Hindlimb muscle (tissue), 1 donor: ENCODE results near the gene RPH3AL. TPM values are rescaled to one million over a fixed set of nuclear protein-coding genes. Genes with fewer than 3 reads are reported as not detected.

Experiments used
- DNase-seq: peaks from one replicate; pipeline ENCODE4 v3.0.0-alpha.2; 2013
- polyA plus RNA-seq: library from polyadenylated mRNA; unstranded; fragments of 120-200 nt; gene quantifications from one replicate; pipeline ENCODE4 v1.2.1, GENCODE V29; 2013; ENCODE audit not compliant: insufficient read length

RPH3AL gene
- polyA plus RNA-seq, 1 donor, result 5.9 TPM

DNA sequence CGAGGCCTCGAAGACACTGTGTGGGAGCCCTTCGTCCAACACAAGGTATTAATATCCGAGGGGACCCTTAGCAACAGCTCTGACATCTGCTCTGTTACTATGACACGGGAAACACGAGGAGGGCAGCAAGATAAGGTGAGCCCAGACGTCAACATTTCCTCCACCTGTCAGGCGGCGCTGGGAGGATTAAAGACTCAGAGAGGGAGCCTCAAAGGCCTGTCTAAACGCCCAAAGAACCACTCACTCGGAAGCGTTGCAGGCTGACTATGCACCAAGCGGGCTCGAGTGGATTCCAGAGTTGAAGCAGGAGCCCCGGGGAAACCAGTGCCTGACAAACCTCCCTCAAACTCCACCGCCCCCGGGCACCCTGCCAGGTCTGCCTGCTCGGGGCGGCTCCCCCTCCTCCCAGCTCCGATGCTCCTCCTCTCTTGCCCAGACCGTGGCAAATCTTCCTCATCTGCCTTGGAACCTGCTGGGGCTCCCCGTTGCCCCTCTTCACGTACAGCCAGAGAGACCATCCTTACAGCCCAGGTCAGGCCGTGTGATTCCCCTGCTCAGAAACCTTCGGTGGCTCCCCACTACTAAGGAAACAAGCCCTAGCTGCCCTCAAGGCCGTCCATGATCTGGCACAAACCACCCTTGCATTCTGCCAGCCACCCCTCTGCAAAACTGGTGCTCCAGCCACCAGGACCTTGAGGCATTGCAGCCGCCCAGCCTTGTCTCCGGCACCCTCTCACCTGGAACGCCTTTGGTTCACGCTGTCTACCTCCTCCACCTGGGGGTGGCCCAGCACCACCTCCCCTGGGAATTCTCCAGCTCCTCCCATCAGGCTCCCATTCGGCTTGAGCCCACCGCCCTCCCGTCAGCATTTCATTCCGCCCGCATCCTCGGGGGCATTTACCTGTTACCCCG lies 16.2 kb downstream of the RPH3AL start:
- DNase-seq, result no peak

DNA sequence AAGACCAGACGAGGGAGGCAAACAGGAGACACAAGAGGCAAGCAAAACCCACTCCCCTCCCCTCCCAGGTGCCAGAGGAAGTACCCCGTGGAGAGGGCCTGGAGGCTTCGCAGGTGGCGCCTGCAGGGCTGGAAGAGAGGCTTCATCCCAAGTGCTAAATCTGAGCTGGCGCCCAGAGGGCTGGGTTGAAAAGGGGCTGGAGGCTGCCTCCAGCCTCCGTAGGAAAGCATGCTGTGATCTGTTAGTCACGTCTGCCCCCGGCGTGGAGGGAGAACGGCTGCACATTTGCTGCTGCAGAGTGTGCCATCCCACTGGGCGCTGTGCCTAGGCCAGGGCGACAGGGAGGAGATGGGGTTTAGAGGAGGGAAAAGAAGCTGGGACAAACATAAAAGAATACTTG lies 16.9 kb downstream of the RPH3AL start:
- no peak for DNase-seq

DNA sequence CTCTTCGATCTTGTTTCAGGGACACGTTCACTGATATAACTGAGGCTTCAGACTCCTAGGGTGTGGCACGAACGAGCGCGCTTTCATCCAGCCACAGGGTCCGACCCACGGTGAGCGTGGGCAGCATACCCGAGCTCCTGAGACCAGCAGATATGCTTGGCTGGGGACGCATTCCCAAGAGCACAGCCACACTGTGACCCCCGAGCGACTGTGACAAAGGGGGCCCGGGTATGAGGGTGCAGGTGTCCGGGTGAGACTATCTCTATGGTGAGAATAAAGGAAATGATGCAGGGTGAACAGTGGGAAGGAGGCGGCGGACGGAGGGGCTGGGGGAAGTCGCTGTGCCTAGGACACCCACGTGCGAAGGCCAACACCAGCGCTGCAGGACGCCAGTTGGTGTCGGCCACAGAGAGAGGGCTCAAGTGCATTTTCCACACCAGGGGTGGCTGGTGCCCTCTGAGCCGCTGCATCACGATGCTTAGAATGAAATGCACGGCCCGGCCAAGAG lies 17.6 kb downstream of the RPH3AL start:
- no peak for DNase-seq

DNA sequence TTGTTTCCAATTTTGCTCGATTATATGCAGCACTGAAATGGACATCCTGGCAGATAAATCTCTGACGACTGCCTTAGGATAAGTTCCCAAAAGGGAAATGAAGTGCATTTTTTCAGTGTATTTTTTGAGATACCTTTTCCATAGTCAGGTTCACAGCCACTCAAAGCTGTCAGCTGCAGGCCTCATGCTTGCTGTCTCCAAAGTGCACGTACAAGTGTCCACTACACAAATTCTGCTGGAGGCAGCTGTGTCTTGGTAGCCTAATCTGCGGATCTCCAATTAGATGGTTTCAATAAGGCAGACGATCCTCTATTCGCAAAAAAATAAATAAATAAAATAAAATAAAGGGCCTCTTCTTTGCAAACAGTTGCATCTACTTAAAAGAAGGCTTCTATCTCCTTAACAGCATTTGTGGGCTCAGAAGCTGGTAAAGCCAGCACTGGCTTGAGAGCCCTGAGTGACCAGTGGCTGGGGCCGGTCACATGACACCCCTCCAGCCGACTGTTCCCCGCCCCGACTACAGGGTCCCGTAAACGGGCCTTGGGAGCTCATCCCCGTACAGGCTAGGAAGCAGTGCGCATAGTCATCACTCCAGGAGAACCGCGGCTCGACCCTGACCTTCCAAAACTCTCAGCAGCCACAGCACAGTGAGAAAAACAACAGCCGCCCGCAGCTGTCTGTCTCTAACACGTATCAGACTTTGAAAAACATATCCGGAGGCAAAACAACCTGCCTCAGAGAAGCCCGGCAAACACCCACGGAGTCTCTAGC lies 18.8 kb downstream of the RPH3AL start:
- DNase-seq, result no peak

DNA sequence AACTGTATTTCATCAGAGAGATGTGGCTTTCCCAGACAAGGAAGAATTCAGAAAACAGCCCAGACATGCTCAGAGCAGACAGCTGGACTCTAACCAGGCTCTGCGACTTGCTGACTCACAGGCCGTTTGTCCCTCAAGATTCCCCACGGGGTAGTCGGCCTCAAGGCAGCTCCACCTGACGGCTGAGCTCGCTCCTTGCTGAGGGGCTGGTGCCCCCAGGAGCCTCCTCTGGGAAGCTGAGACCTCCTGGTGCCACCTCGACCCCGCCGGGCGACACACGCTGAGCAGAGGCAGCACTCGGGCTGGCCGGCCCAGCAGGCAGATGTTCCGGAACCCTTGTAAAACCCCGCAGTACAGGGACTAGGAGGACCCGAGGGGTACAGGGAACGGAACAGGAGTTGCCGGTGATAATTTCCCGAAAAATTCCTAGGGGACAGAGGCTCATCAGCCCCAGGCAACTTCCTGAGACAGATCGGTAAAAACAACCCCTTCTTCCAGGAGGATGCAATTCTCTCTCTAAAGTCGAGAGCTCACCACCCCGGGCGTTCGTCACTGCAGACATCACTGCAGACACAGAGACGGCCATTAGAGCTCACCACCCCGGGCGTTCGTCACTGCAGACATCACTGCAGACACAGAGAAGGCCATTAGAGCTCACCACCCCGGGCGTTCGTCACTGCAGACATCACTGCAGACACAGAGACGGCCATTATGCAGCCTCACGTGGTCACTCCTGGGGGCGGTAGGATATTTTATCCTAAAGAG lies 19.9 kb downstream of the RPH3AL start:
- DNase-seq, result no peak

DNA sequence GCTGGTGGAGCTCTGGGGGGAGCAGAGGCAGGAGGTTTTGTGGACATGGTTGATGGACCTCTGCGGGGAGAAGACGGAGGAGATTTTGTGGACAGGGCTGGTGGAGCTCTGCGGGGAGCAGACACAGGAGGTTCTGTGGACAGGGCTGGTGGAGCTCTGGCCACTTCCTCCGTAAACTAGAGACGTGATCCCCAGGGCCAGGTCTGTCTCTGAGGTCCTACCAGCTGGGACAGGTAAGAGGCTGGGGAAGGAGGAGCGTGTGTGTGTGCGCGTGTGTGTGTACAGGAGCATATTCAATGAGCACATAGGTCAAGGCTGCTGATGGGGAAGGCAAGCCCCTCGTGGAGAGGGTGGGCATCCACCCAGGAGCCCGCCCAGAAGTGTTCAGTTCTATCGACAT lies 20.6 kb downstream of the RPH3AL start:
- no peak for DNase-seq

DNA sequence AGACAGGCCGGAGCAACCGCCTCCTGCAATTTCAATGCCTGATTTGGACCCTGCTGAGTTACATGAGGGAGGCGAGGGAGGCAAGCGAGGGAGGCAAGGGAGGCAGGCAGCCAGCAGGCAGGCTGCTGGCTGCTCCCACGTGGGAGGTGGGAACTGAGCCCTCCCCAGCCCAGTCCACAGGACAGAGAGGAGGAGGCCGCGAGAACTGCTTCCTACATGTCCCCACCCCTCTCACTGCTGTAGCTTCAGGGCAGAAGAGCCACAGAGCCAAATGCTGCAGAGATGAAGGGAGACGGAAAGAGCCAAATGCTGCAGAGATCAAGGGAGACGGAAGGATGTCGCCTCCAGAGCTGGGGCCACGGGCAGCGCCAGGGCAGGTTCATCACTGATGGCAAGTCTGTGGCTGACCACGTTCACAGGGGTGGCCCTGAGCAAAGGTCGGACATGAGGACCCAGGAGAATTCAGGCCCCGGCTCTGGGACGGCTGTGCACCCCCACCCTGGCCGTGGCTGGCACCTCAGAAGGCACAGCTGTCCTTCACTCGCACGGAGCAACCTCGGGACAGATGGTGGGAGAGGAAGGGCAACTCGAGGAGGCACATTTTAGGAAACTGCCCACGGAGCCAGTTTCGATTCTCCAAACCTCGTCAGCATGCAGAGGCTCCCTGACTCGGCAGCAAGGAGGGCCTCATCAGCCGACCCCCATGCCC lies 21.5 kb downstream of the RPH3AL start:
- DNase-seq, result peak; percentile 47

DNA sequence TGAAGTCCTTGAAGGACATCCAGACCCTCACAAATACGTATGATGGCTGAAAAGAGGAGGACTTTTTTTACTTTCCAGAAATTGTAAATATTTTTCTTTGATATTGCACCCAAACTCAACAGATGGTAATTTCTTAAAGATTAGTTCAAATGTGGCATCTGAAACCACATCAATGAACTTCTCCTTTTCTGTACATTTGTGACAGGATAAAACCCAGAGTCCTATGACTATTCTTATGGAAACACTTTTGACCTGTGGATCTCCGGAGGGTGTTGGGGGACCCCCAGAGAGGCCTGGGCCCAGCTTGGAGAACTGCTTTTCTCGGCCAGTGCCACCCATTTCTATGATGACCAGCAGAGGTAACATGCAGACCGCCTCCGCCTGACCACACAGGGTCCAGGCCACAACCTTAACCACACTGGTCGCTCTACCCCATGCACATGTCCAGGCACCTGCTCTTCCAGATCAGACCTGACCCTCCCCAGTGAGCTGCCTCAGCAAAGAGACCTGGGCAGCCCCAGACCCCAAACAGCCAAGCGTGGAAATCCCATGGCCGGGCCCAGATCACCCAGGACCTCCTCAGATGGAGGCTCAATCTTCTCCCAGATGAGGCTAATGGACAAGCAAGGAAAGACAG lies 22.7 kb downstream of the RPH3AL start:
- no peak for DNase-seq

DNA sequence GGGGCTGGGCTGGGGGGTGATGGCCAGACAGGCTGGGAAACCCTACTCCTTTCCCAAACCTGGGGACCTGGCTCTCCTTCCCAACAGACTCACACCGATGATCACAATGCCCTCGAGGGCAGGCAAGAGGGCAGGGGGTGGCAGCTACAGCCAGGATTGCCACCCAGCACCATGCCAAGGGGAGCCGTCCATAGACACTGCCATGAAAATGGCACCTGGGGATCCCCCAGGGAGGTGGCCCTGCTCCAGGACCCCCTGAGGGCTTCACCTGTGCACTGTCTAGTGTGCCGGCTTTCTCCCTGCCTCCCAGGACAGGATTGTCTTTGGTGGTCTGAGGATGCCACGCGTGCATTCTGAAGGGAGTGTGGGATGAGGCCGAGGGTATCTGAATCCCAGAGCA lies 24.6 kb downstream of the RPH3AL start:
- DNase-seq, result no peak

DNA sequence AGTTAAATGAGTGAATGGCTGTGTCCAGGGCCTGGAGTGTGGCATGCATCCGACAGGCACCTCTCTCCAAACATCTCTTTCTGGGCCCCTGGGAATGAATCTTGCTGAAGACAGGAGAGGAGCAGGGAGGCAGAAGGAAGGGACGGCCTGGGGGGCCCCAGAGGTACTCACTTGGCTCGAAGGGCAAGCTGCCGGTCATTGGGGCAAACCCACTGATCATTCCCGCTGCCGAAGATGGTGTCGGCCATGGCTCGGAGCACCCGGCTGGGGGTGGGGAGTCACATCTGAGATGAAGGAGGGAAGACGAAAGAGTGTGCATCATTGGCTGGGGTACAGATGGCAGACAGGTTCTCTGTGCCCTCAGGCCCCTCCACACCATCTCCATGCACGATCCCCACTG lies 25.3 kb downstream of the RPH3AL start:
- no peak for DNase-seq

DNA sequence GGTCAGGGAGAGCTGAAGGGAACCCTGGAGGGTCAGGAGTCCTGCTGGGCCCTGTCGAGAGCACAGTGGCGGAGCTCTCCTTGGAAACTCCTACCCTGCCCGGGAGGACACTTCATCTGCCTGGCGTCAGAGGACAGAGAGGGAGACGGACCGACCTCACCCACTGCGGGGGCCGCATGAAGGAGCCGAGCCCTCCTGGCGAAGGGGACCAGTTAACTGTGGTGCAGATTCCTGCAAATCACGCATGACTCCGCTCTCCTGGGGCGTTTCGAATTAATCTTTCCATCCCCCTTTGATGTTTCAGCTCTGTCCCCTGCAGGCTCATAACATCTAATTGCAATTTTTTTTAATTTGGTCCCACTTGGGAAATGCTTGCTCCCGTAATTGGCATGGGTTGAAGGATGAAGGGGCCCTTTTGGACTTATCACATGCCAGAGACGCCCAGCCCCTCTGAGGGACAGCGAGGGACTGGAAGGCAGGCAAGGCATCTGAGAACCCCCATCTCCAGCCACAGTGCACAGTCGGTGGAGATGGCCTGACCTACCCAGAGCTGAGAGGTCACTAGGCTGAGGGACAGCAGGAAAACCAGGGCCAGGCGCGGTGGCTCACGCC lies 26.5 kb downstream of the RPH3AL start:
- no peak for DNase-seq

DNA sequence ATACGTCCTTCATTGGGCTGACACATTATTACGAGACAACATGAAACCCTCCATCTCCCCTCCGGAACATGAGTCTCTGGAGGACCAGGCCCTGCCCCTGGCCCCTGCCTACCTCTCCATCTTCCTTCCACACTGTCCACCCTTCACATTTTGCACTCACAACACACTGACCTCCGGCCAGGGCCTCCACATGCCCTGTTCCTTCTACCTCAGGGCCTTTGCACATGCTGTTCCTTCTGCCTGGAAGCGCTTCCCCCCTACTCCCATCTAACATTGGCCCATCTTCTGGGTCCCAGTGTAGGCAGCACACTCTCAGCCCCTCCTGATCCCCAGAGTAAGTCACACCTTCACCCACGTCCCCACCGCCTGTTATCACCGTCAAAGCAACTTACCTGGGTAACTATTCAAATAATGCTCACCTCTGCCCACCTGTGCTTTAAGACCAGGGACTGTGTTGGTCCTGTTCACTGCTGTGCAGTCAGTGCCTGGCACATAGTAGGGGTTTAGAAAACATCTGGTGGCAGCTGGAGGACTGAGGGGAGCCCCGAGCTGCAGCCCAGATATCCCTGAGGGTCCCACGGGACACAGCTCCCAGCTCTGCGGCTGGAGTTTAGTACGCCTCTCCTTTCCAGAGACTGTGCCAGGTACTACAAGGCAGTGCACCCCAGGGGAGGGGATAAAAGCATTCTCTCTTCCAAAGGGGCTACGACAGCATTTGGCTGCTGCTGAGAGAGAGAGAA lies 27.2 kb downstream of the RPH3AL start:
- no peak for DNase-seq

DNA sequence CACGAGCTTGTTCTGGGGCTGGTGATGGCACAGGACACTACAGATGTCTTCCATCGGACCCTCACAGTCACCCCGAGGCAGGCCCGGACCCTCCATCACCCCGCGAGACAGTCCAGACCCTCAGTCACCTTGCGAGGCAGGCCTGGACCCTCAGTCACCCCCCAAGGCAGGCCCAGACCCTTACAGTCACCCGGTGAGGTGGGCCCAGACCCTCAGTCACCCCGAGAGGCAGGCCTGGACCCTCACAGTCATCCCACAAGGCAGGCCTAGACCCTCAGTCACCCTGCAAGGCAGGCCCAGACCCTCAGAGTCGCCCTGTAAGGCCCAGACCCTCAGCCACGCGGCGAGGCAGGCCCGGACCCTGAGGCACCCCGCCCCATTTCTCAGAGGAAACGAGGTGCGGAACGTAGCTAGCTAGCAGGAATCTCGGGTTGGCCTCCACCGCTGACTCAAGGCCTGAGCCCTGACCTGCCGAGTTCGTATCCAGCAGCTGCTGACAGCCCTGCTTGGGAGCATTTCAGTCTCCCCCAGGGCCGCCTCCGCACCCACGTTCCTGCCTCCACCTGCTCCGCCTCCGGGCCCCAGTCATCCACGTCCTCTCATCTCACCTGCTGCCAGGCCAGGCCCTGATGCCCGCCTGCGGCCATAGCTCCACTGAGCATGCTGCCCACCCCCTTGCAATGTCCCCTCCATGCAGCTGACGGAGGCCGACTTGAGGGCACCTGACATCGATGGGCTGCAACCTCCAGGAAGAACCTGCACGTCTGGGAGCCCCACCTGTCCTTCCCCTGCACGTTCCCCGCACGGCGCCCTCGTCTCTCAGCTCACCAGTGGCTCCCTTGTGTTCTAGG lies 28.7 kb downstream of the RPH3AL start:
- no peak for DNase-seq

DNA sequence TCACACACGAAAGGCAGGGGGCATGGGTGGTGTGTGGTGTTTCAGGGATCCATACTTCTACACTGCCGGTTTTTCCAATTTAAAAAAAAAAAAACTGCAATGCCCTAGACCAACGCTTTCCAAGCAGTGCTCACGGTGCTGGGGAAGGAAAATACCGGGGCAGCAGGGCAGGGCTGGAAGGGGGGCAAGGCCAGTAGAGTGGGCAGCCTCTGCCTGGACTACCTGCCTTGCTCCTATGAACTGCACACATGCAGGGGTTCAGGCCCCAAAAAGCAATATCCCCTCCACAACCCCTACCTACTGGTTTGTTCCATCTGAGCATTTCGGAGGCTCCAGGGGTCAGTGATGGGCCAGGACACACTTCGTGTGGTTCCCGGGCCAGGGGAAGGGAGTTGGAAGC lies 29.4 kb downstream of the RPH3AL start:
- DNase-seq, result no peak

DNA sequence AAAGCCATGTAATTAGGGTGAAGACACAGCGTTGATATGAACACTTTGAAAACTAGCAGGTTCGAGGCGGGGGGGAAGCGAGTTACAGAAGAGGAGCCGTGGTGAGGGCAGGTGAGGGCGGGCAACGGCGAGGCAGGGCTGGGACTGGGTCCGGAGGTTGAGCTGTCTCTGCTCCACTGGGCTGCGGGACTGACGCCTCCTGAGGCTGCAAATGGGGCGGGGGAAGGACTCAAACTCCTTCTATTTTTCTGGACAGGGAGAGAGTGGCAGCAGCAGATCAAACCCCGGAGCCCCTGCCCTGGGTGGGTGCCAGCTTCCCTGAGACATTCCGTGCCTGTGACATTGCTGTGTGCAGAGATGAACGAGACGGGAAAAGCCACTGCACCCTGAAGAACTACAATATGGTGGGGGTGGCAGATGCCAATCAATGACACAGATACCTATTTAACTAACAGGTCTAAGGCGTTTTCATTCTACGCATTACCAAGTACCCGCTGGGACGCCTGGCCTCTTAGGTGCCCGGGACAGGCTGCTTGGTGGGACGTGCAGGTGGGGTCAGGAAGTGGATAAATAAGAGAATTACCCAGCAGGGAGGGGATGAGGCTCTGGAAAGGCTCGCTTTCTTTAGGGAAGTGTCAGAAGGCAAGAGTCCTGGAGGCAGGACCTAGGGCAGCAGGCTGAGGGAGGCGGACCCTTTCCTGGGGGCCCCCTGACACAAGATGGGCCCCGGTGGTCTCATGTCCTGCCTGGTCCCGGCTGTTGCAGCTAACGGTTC lies 30.4 kb downstream of the RPH3AL start:
- DNase-seq, result no peak

DNA sequence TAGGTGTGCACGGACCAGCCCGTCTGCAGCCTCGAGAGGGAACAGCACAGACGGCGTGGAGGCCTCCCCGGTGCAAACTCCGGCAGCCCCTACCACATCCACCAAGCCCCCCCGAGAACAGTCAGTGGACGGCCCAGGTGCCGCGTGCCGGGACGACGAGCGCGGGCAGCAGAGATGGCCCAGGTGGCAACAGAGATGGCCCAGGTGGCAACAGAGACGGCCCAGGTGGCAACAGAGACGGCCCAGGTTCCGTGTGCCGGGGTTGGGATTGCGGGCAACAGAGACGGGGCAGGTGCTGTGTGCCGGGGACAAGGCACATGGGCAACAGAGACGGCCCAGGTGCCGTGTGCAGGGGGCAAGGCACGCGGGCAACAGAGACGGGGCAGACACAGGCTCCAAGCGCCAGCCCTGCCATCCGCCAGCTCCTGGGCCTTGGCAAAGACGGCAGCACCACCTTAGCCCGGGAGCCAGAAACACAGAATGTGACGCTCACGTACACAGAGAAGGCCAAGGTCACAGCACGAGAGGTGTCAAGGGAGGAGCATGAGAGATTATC lies 31.1 kb downstream of the RPH3AL start:
- no peak for DNase-seq

DNA sequence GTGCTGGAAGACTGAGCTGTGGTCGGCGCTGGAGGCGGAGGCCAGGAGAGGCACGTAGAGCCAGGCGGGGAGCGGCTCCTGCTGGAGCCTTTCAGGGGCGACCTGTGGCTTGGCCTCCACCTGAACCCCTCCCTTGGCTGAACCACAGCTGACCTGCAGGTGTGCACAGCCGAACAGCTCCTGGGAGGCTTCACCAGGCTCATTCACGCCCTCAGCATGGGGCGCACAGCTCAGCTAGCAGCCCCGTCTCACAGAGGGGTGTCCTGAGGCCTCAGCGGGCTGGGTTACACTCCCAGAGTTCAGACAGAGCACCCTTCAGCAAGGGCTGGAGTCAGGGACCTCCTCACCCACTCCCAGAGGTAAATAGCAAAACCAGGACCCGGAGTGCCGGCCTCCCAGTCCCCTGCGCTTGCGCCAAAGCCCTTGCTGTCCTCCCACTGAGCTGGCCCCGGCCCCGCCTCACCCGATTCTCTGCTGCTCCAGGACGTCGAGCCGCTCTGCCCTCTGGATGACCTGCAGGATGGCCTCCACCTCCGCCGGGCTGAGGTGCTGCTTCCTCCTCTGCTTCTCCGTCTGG lies 31.7 kb downstream of the RPH3AL start:
- DNase-seq, result no peak

DNA sequence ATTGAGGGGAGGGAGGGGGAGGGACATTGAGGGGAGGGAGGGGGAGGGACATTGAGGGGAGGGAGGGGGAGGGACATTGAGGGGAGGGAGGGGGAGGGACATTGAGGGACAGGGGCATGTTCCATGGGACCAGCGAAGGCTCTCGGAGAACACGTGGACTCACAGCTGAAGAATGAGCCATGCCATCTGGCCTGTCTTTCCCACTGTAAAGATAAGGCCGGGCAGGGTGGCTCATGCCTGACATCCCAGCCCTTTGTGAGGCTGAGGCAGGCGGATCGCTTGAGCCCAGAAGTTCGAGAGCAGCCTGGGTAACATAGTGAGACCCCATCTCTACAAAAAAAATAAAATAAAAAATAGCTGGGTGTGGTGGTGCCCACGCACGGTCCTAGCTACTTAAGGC lies 32.5 kb downstream of the RPH3AL start:
- no peak for DNase-seq
